Heart right ventricle (tissue), 16 donors: ENCODE measurements around the gene FGF19. TPM values are rescaled to one million over a fixed set of nuclear protein-coding genes. Genes with fewer than 3 reads are reported as not detected.
A peak's percentile ranks its signal among the peaks of the same experiment; 100 is the strongest.

ENCODE experiments used
- ATAC-seq, 8 donors: fragments of 200-7000 bp; cut with Tn5 transposase; one replicate each; pipeline ENCODE4 v1.9.1; 2020; ENCODE audit warnings: mild to moderate bottlenecking in 8 of 8, moderate library complexity in 8 of 8, moderate number of reproducible peaks in 1 of 8
- DNase-seq, 2 donors: peaks; one replicate each; pipeline ENCODE4 v3.0.0-alpha.2; 2020
- H3K27ac ChIP-seq, 10 donors: fragments of 200-600 bp; sonication (generic) in 2 of 10; one replicate each; pipeline versions ENCODE4 v1.5.0 to v1.8.0; 2020 to 2022; ENCODE audit warnings: mild to moderate bottlenecking in 3 of 10
- H3K27me3 ChIP-seq, 7 donors: fragments of 200-600 bp; one replicate each; pipeline ENCODE4 v1.8.0; 2021 to 2022; ENCODE audit warnings: mild to moderate bottlenecking in 2 of 7
- H3K36me3 ChIP-seq, 9 donors: fragments of 200-600 bp; sonication (generic) in 1 of 9; one replicate each; pipeline versions ENCODE4 v1.5.0 to v1.8.0; 2020 to 2022; ENCODE audit warnings: mild to moderate bottlenecking in 2 of 9
- H3K4me1 ChIP-seq, 9 donors: fragments of 200-600 bp; sonication (generic) in 1 of 9; one replicate each; pipeline versions ENCODE4 v1.5.0 to v1.8.0; 2020 to 2022; ENCODE audit warnings: mild to moderate bottlenecking in 4 of 9
- H3K4me3 ChIP-seq, 10 donors: fragments of 200-600 bp; sonication (generic) in 2 of 10; one replicate each; pipeline versions ENCODE4 v1.5.0 to v1.8.0; 2020 to 2022; ENCODE audit warnings: mild to moderate bottlenecking in 7 of 10, moderate library complexity in 2 of 10
- H3K9me3 ChIP-seq, 11 donors: fragments of 200-600 bp in 10 of 11; sonication (generic) in 2 of 11; one replicate each; pipeline versions ENCODE4 v1.5.0 to v1.8.0; 2013 to 2022; ENCODE audit warnings: mild to moderate bottlenecking in 2 of 11, control low read depth in 1 of 11, moderate library complexity in 1 of 11
- WGBS, 2 donors: extraction: QIAGEN DNeasy Blood & Tissue Kit; methylation state at CpG; one replicate each; pipeline ENCODE4 v1.1.7; 2013; ENCODE audit warnings: inconsistent platforms in 1 of 2; 5-methylcytosine and 5-hydroxymethylcytosine counted together
- intact Hi-C, 10 donors: fragments of 100-400 bp; cut with DNase I; formaldehyde crosslinking; loops; one replicate each; pipeline versions ENCODE4 v1.11.1 to v1.14.2; 2022
- polyA plus RNA-seq, 2 donors: library from polyadenylated mRNA; stranded (reverse); fragments of 200-250 nt; gene quantifications; one replicate each; pipeline ENCODE4 v1.2.3, GENCODE V29; 2013
- total RNA-seq, 10 donors: library from RNA; stranded (reverse); fragmentation: NEBNext Ultra II Directional in 3 of 10; extraction: Animal tissue kit (Norgen Biotek cat#: 25700) in 3 of 10; gene quantifications; one replicate each; pipeline versions ENCODE4 v1.2.1 to v1.2.4, GENCODE V29; 2021 to 2023
- TF ChIP-seq, protein P1 (sequence below), 9 donors: fragments of 200-600 bp; sonication (generic) in 2 of 9; IDR thresholded peaks; one replicate each; pipeline versions ENCODE4 v1.5.0 to v1.8.0; 2021 to 2022; ENCODE audit warnings: antibody characterized with exemption in 9 of 9, mild to moderate bottlenecking in 5 of 9, moderate library complexity in 1 of 9
- donor health status: Arrhythmogenic right ventricular cardiomyopathy.
- donor health status: ischemic (EF 13 %, LVEDD 7.1; RV severe dilation, severe dysfunction).
- donor health status: healthy with polysubstance abuse.
- donor health status: DM: no; HTN: yes; CAD: no.
- donor health status: DM: no; HTN: no; CAD: no.
- donor health status: ischemic (EF 25% LVEDD 6.9; RV normal size, moderate dysfunction).
- donor health status: ischemic (EF 25% LVEDD 5.7; RV mildly dilated, moderate dysfunction).
- donor health status: healthy.
- donor health status: DM: yes; HTN: yes; CAD: no.
- donor health status: Ischemic cardiomyopathy.
- donor health status: ischemic (EF 35%, LVEDD 5.7; RV mildly dilated, moderate dysfunction).
- donor health status: nonischemic (EF 11% LVEDD 7.7; RV severe dilation, severe dysfunction).
- donor health status: DM: yes; HTN: yes; CAD: no.
- donor health status: PGD.
- donor health status: ischemic (EF 29% LVEDD 5.4; RV normal size, mild dysfunction).
- donor health status: nonischemic (EF 23%, LVEDD 6.1; RV moderate dilation, normal function).

FGF19 gene
- total and polyA plus RNA-seq, 12 donors: not detected

DNA sequence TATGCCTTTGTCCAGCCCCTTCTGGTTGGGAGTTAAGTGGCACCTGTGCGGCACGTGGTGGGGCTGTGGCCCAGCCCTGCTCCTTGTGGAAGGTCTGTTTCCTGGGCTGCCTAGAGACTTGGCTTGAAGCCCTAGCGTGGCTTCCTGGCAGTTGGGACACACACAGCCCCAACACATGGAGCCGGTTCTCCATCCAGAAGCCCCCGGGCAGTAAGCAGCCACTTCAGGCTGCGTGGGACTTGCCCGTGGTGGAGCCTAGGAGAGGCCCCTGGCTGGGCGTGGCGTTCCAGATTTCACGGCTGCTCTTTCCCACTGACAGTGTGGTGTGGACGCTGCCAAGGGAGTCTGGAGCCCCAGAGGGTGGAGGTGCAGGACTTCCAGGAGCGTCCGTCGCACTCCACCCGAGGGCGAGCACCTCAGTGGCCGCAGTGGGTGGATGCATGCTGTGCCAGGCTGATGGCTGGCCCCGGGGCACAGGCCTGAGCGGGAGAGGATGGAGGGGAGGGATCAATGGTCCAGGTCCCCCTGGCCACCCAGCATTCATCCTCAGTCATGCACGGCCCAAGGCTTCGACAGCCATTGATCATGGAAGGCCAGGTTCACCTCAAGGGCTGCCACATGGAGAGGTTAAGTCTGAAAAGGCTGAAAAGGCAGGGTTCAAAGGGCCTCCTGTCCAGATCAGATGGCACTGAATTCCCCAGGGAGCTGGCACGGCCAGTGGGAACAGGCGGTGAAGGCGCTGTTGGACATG is 53.6 kb downstream of the FGF19 start:
- Histone ChIP-seq H3K27me3 (no peaks in the 10 kb centered on the region), H3K27ac (peak overlapping the region in 2 of 10 donors; percentile 6 to 15), H3K4me1 (peaks cover 0 to 73% (median 26%) of the 10 kb centered on the region in 9 donors), H3K36me3 (peaks cover 0 to 96% (median 58%) of the 10 kb centered on the region in 9 donors), H3K4me3 (no peak overlapping the region), H3K9me3 (no peaks in the 10 kb centered on the region)
- WGBS, 2 donors: 78 to 79% methylated on average over 24 of the region's 24 CpGs
- DNase-seq (no peak), ATAC-seq (no peak)
- intact Hi-C loops: no loop called here
- TF ChIP-seq, protein P1, sequence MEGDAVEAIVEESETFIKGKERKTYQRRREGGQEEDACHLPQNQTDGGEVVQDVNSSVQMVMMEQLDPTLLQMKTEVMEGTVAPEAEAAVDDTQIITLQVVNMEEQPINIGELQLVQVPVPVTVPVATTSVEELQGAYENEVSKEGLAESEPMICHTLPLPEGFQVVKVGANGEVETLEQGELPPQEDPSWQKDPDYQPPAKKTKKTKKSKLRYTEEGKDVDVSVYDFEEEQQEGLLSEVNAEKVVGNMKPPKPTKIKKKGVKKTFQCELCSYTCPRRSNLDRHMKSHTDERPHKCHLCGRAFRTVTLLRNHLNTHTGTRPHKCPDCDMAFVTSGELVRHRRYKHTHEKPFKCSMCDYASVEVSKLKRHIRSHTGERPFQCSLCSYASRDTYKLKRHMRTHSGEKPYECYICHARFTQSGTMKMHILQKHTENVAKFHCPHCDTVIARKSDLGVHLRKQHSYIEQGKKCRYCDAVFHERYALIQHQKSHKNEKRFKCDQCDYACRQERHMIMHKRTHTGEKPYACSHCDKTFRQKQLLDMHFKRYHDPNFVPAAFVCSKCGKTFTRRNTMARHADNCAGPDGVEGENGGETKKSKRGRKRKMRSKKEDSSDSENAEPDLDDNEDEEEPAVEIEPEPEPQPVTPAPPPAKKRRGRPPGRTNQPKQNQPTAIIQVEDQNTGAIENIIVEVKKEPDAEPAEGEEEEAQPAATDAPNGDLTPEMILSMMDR (IDR thresholded peaks at IDR 0.05): no peak

DNA sequence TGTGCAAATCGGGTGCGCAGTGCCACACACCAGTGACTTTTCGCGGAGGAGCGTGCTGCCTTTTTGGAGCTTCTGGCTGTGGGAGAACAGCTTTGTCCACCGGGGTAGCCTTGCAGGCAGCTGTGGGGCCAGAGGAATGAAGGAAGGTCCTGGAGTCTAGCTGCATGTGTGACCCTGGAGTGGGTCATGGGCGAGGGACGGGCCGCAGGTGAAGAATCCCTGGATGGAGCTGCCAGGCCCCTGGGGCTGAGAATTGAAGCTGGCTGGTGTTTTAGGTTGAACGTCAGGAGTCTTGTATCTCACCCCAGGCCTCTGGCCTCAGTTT is 54.3 kb downstream of the FGF19 start:
- H3K27me3 ChIP-seq: no peaks in the 10 kb centered on the region
- no peak overlapping the region for H3K4me3 ChIP-seq
- 93 to 94% methylated on average over 10 of the region's 10 CpGs for WGBS, 2 donors
- DNase-seq (no peak), ATAC-seq (no peak)
- TF ChIP-seq, protein P1 (IDR thresholded peaks at IDR 0.05): no peak
- H3K36me3 ChIP-seq: peaks cover 0 to 100% (median 62%) of the 10 kb centered on the region in 9 donors
- no peaks in the 10 kb centered on the region for H3K9me3 ChIP-seq
- peak overlapping the region in 1 of 10 donors; percentile 15 for H3K27ac ChIP-seq
- intact Hi-C loops: loop anchor here in 4 of 10 donors (10.0 kb wide), 3 partner anchors 515 to 755 kb away; partner anchors contain the start of genes IGHMBP2 (in 1 of the 4) and MRPL21 (in 1 of the 4)
- H3K4me1 ChIP-seq: peaks cover 4 to 80% (median 33%) of the 10 kb centered on the region in 9 donors

DNA sequence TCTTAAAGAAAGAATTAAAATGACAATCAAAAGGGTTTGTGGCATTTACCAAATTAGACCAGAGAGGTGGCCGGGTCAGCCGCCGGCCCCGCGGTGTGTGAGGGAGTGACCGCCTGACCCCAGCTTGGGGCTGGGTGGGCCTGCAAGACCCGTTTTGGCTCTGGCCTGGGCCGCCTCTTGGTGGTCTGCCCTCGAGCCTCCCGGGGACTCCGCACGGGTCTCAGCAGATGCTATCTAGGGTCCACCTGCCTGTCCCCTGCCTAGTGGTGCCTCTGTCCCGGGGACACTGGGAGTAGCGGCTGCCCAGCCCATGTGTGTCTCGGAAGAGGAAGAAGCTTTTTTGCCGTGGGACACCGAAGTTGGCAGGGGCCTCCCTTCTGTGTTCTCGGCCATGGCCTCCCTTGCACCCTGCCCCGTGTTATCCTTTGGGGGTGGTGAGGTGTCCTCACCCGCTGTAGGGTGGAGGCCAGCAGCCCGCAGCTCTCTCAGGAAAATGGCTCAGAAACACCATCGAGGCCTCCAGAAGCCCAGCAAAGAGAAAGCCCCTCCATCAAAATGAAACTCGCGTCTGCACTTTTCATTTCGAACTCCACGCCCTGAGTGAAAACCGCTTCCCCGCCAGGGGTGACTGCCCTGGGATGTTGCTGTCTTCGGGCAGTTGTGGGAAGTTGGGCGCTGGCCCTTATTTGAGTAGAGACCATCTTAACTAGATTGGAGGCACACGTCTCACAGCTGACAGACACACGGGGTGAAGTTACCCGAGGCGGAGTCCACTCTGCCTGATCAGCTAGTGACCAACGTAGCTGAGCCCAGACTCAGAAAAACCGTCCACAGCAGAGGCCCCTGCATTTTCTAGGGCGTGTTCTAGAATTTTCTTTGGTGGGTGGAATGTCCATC is 54.9 kb downstream of the FGF19 start:
- no peak for DNase-seq
- Histone ChIP-seq H3K36me3 (peaks cover 0 to 100% (median 57%) of the 10 kb centered on the region in 9 donors), H3K27me3 (no peaks in the 10 kb centered on the region), H3K27ac (peak overlapping the region in 1 of 10 donors; percentile 53), H3K9me3 (no peaks in the 10 kb centered on the region), H3K4me3 (no peak overlapping the region), H3K4me1 (peaks cover 10 to 86% (median 39%) of the 10 kb centered on the region in 9 donors)
- no peak for ATAC-seq
- intact Hi-C loops: loop anchor here in 4 of 10 donors (10.0 kb wide), 3 partner anchors 514 to 754 kb away; partner anchors contain the start of genes IGHMBP2 (in 1 of the 4) and MRPL21 (in 1 of the 4)
- TF ChIP-seq, protein P1 (IDR thresholded peaks at IDR 0.05): no peak
- 89 to 90% methylated on average over 37 of the region's 37 CpGs for WGBS, 2 donors

Other genes starting within 250 kb of the FGF19 start
- under 1 TPM in 6 of 10 donors, not detected in 4; 0.12 to 0.23 (median 0.15) TPM for gene LINC01488, start 222.4 kb downstream of the FGF19 start, total RNA-seq
- under 1 TPM; 0.03 to 0.59 TPM for gene LINC01488, start 222.4 kb downstream of the FGF19 start, polyA plus RNA-seq
- gene CCND1, start 62.9 kb downstream of the FGF19 start, total RNA-seq: 100 to 1,000 TPM in 9 of 10 donors, 10 to 100 TPM in 1; 88.8 to 292 (median 189) TPM
- gene CCND1, start 62.9 kb downstream of the FGF19 start, polyA plus RNA-seq: 10 to 100 TPM; 11.4 to 30.4 TPM
- gene LTO1, start 28.7 kb downstream of the FGF19 start, total RNA-seq: 1 to 10 TPM; 7.0 to 9.7 (median 8.1) TPM
- 10 to 100 TPM; 10.9 to 22.6 TPM for gene LTO1, start 28.7 kb downstream of the FGF19 start, polyA plus RNA-seq
- gene FGF4, start 71.3 kb upstream of the FGF19 start, total RNA-seq: not detected
- gene FGF4, start 71.3 kb upstream of the FGF19 start, polyA plus RNA-seq: not detected
- gene FGF3, start 115.4 kb upstream of the FGF19 start, total RNA-seq: not detected
- gene FGF3, start 115.4 kb upstream of the FGF19 start, polyA plus RNA-seq: not detected